NB4 (cell line): ENCODE data around the gene ZNF496.

Experiments
- MYC ChIP-seq: IDR thresholded peaks from 2 replicates; pipeline ENCODE4 v1.6.1; 2011; ENCODE audit warnings: low read depth, low read length
- POLR2A ChIP-seq: IDR thresholded peaks from 2 replicates; pipeline ENCODE4 v1.6.1; 2011; ENCODE audit warnings: mild to moderate bottlenecking; ENCODE audit not compliant: insufficient read length; ENCODE audit errors: extremely low read depth
- TF ChIP-seq, protein P1 (sequence below): IDR thresholded peaks from one replicate; pipeline ENCODE4 v1.5.1; 2012; ENCODE audit warnings: low read depth, low read length

DNA sequence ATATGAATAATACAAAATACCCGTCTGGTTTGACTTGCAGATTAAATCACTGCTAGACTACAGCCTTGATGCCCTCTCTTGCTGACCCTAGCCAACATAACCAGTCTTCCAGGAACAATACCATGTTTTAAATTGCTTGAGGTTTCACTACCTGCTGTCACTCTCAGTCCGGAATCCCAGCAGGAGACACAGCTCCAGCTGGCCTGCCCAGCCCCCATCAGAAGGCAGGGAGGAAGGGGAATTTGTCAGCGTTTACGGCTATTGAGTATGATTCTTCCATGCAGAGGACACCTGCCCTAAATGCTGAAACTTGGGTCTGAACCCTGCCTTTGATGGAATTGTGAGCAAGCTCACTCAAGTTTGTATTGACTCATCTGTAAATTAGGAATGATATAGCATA is 33.0 kb downstream of the ZNF496 start:
- TF ChIP-seq, protein P1, sequence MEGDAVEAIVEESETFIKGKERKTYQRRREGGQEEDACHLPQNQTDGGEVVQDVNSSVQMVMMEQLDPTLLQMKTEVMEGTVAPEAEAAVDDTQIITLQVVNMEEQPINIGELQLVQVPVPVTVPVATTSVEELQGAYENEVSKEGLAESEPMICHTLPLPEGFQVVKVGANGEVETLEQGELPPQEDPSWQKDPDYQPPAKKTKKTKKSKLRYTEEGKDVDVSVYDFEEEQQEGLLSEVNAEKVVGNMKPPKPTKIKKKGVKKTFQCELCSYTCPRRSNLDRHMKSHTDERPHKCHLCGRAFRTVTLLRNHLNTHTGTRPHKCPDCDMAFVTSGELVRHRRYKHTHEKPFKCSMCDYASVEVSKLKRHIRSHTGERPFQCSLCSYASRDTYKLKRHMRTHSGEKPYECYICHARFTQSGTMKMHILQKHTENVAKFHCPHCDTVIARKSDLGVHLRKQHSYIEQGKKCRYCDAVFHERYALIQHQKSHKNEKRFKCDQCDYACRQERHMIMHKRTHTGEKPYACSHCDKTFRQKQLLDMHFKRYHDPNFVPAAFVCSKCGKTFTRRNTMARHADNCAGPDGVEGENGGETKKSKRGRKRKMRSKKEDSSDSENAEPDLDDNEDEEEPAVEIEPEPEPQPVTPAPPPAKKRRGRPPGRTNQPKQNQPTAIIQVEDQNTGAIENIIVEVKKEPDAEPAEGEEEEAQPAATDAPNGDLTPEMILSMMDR = no peak
- TF ChIP-seq POLR2A (no peak), MYC (no peak)
